ENCODE measurements around the gene ARPC5.

Gene ARPC5

DNA sequence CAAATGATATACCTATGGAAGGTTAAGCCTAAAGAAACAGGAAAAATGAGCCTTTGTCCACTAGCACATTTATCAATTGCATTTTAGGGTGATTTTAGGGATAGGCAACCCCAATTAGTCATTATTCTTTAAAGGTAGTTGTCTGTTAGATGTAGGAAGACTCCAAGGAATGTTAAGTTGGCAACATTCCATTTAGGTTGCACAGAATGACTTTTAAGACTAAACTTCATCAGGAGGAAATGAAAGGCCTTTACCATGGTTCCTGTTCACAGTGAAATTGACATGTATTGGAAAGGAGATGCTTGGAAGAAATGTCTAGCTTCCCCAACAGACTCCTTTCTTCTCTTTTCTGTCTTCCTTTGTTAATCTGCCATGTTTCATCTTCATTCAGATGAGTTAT, 19.1 kb upstream of the ARPC5 start:
- DNase-seq (ENCODE audit: low read depth), result no peak
- TF ChIP-seq, protein P1, sequence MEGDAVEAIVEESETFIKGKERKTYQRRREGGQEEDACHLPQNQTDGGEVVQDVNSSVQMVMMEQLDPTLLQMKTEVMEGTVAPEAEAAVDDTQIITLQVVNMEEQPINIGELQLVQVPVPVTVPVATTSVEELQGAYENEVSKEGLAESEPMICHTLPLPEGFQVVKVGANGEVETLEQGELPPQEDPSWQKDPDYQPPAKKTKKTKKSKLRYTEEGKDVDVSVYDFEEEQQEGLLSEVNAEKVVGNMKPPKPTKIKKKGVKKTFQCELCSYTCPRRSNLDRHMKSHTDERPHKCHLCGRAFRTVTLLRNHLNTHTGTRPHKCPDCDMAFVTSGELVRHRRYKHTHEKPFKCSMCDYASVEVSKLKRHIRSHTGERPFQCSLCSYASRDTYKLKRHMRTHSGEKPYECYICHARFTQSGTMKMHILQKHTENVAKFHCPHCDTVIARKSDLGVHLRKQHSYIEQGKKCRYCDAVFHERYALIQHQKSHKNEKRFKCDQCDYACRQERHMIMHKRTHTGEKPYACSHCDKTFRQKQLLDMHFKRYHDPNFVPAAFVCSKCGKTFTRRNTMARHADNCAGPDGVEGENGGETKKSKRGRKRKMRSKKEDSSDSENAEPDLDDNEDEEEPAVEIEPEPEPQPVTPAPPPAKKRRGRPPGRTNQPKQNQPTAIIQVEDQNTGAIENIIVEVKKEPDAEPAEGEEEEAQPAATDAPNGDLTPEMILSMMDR (IDR thresholded peaks at IDR 0.05; ENCODE audit: low read depth, low read length, missing control alignments), result no peak
- H3K4me3 ChIP-seq (ENCODE audit: low read depth, low read length), result no peak overlapping the region

DNA sequence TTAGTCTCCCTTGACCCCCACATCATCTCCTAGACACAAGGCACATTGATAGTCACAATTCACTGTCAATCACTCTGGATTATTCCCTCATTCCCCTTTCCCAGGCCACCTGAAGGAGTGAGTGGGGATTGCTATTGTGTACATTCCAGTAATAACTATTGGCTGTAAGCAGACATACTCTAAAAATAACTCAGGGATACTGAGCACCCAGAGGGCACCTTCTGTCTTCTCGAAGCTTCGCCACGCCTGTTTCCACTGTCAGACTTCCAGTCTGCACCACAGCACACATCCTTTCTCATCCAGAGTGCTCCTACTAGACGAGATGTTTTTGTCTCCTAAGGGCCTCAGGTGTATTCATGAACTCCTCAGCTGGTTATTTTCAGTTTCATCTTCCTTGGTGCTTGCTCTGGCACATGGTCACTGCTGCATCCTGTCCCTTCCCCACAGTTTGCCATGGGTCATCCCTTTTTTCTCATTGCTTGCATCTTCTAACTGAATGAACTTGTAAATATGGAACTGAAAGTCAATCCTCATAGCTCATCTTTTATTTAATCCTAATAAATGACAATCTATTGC, 18.4 kb upstream of the ARPC5 start:
- H3K4me3 ChIP-seq (ENCODE audit: low read depth, low read length), result no peak overlapping the region
- no peak for DNase-seq (ENCODE audit: low read depth)
- TF ChIP-seq, protein P1 (IDR thresholded peaks at IDR 0.05; ENCODE audit: low read depth, low read length, missing control alignments), result no peak

DNA sequence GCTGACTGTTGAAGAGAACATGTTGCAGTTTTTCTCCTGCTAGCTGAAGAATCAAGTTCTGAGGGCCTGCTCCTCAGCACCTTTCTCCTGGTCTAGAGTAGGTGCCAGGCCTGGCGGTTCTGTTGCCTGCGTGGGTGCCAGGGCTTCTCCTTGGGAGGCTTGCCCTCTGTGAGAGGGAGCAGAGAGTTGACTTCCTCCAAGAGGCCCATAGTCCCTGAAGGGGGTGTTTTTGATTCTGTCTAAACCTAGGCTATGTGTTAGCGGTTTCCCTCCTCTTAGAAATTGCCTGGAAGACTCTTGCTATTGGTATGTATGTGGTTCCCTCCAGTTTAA, 17.8 kb upstream of the ARPC5 start:
- no peak overlapping the region for H3K4me3 ChIP-seq (ENCODE audit: low read depth, low read length)
- no peak for DNase-seq (ENCODE audit: low read depth)
- TF ChIP-seq, protein P1 (IDR thresholded peaks at IDR 0.05; ENCODE audit: low read depth, low read length, missing control alignments), result no peak

DNA sequence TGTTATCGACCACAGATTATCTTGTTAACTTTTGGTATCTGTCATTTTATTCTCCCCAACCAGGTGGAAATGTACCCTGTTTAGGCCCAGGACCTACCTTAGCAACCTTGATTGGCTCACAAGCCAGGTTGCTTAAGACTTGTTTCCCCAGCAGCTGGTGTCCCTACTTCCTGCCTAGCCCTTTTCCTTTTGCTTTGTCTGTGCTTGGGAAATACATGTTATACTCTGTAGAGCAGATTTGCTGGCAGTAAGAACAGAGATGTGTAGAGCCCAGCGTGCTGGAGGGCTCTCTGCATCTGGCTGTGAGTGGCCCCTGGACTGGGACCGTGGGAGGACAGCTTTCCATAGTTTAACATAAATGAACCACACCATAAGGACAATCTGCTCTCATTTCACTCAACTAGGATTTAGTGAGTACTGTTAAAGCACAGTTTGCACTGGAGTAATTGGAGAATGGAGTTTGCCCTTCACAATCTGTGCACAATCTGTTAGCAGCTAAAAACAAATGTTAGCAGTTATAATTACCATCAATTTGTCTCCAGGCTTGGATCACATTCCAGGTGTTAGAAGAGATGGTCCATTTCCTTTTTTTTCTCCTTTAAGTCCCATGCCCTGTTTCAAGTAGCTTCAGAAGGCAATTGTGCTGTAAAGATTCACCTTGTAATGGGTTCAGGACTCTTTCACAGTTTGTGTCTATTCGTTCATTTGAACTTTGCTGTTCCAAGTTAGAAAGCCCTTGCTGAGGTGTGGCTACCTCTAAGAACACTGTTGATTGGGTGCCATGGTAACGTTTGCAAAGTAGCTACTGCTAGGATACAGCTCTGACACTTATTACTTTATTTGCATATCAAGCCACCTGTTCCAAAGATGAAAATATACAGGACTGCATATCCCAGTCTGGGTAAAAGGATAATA, 17.2 kb upstream of the ARPC5 start, which contains the start of gene APOBEC4:
Gene APOBEC4 (minus strand): TSS at position 770 of the 915 bp plus-strand sequence. CDS start 4,535 bp downstream, outside the sequence.
- TF ChIP-seq, protein P1 (IDR thresholded peaks at IDR 0.05; ENCODE audit: low read depth, low read length, missing control alignments), result no peak
- no peak for DNase-seq (ENCODE audit: low read depth)

DNA sequence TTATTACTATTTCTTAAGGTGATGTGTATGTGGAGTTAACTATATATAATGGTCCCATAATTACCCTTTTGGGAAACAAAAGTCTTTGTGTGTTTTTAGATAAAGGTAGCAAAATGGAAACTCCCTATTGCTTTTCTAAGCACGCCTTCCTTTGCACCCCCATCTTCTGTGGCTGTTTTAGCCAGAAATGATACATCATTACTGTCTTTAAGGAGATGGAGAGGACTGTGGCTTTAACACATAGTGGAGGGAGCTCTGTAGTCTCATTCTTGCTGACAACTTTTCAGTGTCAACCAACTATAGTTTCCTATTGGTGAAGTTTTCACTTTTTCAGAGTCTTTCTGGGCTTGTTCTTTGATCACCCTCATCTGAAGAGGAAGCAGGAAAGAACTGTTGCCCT, 16.5 kb upstream of the ARPC5 start:
- TF ChIP-seq, protein P1 (IDR thresholded peaks at IDR 0.05; ENCODE audit: low read depth, low read length, missing control alignments), result no peak
- DNase-seq (ENCODE audit: low read depth), result no peak
- H3K4me3 ChIP-seq (ENCODE audit: low read depth, low read length), result no peak overlapping the region

More for the DNA sequence above, 17.2 kb upstream of the ARPC5 start, which contains the start of gene APOBEC4:
- H3K4me3 ChIP-seq (ENCODE audit: low read depth, low read length), result no peak within 1 kb of the TSS

DNA sequence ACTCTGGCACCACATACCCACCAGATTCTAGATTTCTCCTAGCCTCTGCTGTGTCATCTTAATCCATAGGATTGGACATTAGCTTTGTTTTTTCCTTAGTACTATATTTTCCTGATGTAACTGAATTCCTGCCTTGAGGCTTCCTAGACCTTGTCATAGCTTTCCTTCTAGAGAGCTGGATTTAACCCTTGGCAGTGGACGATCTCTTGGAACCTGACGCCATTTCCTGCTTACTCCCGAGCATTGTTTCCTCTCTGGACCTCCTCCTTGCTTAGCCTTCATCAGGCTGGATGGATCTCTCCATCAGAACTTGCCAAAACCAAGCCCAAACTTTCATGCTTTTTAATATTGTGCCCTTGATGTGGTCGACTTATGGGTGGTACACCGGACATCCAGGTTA, 16.0 kb upstream of the ARPC5 start:
- TF ChIP-seq, protein P1 (IDR thresholded peaks at IDR 0.05; ENCODE audit: low read depth, low read length, missing control alignments), result no peak
- DNase-seq (ENCODE audit: low read depth), result no peak
- H3K4me3 ChIP-seq (ENCODE audit: low read depth, low read length), result no peak overlapping the region

All from GM12864 (cell line).